Measurements from ENCODE around the gene SCCPDH. TPM values are rescaled to one million over a fixed set of nuclear protein-coding genes. Genes with fewer than 3 reads are reported as not detected.

SCCPDH gene
- total RNA-seq, 1 experiment from 2014 or later, result 10.9 TPM

GRCh38 chr1:246683521-246683920 is 40.7 kb upstream of the SCCPDH start:
- Mint-ChIP-seq H3K4me1 (no peaks in the 10 kb centered on the region), H3K9me3 (no peaks in the 10 kb centered on the region), H3K4me3 (no peak overlapping the region), H3K36me3 (no peaks in the 10 kb centered on the region), H3K27me3 (ENCODE audit: low read depth) (no peaks in the 10 kb centered on the region), H3K27ac (no peak overlapping the region)
- POLR2A ChIA-PET, result no interaction called here
- CTCF ChIA-PET, result no interaction called here
- TF ChIP-seq ATF1 (CRISPR knock-in tag; IDR thresholded peaks at IDR 0.05), result no peak
- TF ChIP-seq, protein P1, sequence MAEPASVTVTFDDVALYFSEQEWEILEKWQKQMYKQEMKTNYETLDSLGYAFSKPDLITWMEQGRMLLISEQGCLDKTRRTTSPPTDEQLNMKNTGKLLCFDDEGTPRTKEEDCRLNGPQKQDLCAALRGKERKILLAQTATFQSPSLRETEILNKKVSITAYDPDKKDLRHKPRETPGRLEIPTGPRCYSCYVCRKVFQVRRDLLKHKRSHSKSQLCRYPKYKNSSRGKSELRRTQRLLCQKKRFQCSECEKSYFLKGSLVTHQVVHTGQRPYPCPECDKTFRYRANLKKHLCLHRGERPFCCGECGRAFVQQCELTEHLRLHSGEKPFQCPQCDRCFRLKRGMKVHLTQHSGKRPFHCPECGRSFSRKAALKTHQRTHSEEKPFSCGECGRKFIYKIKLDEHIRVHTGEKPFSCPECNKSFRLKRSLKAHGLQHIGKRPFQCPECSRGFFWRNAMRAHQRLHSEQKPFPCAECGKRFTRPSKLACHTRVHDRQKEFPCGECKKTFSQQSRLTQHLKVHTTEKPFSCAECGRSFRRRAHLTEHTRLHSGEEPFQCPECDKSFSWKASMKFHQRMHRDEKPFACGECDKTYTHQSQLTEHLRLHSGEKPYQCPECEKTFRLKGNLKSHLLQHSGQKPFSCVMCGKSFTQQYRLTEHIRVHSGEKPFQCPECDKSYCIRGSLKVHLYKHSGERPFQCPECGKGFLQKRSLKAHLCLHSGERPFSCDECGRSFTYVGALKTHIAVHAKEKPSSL (CRISPR knock-in tag; conservative IDR thresholded peaks at IDR 0.05), result no peak
- TF ChIP-seq RELA (CRISPR knock-in tag; IDR thresholded peaks at IDR 0.05; ENCODE audit: borderline replicate concordance), result no peak
- no peak for TF ChIP-seq SMAD3 (CRISPR knock-in tag; IDR thresholded peaks at IDR 0.05; ENCODE audit: borderline replicate concordance)
- no peak for TF ChIP-seq EMX1 (CRISPR knock-in tag; IDR thresholded peaks at IDR 0.05)
- no peak for TF ChIP-seq ZSCAN18 (CRISPR knock-in tag; IDR thresholded peaks at IDR 0.05)
- TF ChIP-seq JUN (CRISPR knock-in tag; IDR thresholded peaks at IDR 0.05), result no peak
- no peak for TF ChIP-seq STAT6 (CRISPR knock-in tag; conservative IDR thresholded peaks at IDR 0.05; ENCODE audit: low read depth)
- no peak for TF ChIP-seq FOXP1 (CRISPR knock-in tag; IDR thresholded peaks at IDR 0.05; ENCODE audit: borderline replicate concordance)
- TF ChIP-seq ZNF121 (CRISPR knock-in tag; IDR thresholded peaks at IDR 0.05), result no peak
- TF ChIP-seq, protein P2, sequence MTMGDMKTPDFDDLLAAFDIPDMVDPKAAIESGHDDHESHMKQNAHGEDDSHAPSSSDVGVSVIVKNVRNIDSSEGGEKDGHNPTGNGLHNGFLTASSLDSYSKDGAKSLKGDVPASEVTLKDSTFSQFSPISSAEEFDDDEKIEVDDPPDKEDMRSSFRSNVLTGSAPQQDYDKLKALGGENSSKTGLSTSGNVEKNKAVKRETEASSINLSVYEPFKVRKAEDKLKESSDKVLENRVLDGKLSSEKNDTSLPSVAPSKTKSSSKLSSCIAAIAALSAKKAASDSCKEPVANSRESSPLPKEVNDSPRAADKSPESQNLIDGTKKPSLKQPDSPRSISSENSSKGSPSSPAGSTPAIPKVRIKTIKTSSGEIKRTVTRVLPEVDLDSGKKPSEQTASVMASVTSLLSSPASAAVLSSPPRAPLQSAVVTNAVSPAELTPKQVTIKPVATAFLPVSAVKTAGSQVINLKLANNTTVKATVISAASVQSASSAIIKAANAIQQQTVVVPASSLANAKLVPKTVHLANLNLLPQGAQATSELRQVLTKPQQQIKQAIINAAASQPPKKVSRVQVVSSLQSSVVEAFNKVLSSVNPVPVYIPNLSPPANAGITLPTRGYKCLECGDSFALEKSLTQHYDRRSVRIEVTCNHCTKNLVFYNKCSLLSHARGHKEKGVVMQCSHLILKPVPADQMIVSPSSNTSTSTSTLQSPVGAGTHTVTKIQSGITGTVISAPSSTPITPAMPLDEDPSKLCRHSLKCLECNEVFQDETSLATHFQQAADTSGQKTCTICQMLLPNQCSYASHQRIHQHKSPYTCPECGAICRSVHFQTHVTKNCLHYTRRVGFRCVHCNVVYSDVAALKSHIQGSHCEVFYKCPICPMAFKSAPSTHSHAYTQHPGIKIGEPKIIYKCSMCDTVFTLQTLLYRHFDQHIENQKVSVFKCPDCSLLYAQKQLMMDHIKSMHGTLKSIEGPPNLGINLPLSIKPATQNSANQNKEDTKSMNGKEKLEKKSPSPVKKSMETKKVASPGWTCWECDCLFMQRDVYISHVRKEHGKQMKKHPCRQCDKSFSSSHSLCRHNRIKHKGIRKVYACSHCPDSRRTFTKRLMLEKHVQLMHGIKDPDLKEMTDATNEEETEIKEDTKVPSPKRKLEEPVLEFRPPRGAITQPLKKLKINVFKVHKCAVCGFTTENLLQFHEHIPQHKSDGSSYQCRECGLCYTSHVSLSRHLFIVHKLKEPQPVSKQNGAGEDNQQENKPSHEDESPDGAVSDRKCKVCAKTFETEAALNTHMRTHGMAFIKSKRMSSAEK (CRISPR knock-in tag; IDR thresholded peaks at IDR 0.05; ENCODE audit: borderline replicate concordance), result no peak
- TF ChIP-seq, protein P3, sequence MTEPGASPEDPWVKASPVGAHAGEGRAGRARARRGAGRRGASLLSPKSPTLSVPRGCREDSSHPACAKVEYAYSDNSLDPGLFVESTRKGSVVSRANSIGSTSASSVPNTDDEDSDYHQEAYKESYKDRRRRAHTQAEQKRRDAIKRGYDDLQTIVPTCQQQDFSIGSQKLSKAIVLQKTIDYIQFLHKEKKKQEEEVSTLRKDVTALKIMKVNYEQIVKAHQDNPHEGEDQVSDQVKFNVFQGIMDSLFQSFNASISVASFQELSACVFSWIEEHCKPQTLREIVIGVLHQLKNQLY (CRISPR knock-in tag; IDR thresholded peaks at IDR 0.05), result no peak
- TF ChIP-seq ZNF263 (CRISPR knock-in tag; IDR thresholded peaks at IDR 0.05; ENCODE audit: low read depth), result no peak
- TF ChIP-seq NFE2L1 (CRISPR knock-in tag; IDR thresholded peaks at IDR 0.05), result no peak
- TF ChIP-seq GTF2I (CRISPR knock-in tag; conservative IDR thresholded peaks at IDR 0.05), result no peak
- no peak for TF ChIP-seq ZBTB21 (CRISPR knock-in tag; IDR thresholded peaks at IDR 0.05; ENCODE audit: borderline replicate concordance)
- no peak for DNase-seq (ENCODE audit: low spot score)
- ATAC-seq, result no peak

All from WTC11 (cell line).